GM19043 (cell line): ENCODE data around the gene OR2T10.
"Not testable (repeated sequence)": the region's sequence is repeated elsewhere in the genome, so short reads cannot be mapped to it uniquely, and the experiment has no call there.

ENCODE experiments used
- ATAC-seq: cut with Tn5 transposase; IDR thresholded peaks from one replicate; pipeline ENCODE4 v1.9.1; 2021; ENCODE audit warnings: low read depth; ENCODE audit not compliant: unreplicated experiment

OR2T10 gene

DNA sequence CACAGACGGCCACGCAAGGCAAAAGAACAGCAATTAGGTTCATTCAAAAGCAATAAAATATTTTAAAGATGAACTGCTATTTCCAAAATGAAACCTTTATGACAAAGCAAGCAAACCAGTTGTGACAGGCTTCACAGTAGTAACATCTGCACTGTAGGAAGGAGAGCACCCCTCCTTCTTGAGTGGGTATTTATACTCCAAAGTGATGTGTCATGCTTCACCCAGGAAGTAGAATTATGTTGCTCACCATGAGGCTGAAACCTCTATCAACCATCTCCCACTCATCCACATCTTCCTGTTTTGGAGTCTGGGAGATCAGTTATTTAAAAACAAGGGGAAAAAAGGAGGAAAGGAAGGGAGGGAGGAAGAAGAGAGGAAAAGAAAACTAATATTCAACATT lies 885 bp downstream of the OR2T10 start:
- ATAC-seq: no peak

DNA sequence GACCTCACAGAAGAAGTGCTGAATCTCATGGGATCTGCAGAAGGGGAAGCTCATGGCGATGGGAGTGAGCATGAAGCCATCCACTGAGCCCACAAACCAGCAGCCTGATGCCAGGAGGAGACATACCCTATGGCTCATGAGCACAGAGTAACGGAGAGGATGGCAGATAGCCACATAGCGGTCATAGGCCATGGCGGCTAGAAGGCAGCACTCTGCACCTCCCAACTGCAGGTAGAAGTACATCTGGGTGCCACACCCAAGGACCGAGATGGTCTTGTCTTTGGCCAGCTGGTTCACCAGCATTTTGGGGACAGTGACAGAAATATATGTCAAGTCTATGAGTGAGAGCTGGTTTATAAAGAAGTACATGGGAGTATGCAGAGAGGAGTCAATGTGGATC lies 4.3 kb downstream of the OR2T10 start:
- ATAC-seq: no peak

DNA sequence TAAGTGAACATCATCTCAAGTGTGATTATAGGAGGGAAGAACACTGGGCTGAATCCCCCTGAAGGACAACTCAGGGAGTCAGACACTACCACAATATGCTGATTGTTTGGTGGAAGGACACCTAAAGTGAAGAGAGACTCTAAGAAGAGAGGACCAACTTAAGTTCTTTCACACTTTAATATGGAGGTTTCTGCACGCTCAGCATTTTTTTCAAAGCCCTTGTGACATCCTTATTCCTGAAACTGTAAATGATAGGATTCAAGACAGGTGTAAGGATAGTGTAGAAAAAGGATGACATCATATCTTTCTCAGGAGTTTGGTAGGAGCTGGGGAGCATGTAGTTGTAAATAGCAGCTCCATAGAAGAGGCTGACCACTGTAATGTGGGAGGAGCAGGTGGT lies 4.8 kb downstream of the OR2T10 start:
- no peak for ATAC-seq

DNA sequence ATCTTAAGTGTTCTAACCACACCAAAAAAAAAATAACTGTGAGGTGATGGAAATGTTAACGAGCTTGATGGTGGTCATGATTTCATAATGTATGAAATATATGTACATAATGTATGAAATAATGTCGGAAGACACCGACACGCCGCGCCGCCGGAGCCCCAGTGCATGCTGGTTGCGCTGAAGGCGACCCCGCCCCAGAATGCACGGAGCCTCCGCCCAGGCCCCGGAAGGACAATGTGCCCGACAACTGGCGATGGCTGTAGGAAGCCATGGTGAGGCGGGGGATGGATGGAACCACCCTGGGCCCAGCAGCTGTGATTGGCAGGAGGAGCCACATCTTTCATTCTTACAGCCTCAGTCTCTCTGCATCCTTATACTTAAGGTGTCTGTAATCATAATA lies 7.4 kb downstream of the OR2T10 start:
- ATAC-seq: no peak

DNA sequence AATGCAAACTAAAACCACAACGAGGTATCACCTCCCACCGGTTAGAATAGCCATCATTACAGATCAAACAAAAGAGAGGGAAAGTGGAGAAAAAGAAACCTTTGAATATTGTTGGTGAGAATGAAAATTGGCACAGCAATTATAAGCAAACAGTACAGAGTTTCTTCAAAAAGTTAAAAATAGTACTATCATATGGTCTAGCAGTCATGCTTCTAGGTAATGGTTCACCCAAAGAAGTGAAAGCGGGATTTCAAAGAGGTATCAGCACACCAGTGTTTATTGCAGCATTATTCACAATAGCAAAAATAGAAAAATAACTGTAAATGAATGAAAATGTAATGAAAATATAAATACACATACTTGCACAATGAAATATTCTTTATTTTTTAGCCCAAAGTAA lies 8.2 kb downstream of the OR2T10 start:
- no peak for ATAC-seq

DNA sequence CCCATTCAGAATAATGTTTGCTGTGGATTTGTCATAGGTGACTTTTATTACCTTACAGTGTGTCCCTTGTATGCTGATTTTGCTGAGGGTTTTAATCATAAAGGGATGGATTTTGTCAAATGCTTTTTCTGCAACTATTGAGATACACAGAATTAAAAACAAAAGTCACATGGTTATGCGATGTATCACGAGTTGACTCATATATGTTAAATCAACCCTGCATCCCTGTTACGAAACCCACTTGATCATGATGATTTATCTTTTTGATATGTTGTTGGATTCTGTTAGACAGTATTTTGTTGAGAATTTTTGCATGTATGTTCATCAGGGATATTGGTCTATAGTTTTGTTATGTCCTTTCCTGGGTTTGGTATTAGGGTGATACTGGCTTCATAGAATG lies 12.2 kb downstream of the OR2T10 start:
- ATAC-seq: no peak

DNA sequence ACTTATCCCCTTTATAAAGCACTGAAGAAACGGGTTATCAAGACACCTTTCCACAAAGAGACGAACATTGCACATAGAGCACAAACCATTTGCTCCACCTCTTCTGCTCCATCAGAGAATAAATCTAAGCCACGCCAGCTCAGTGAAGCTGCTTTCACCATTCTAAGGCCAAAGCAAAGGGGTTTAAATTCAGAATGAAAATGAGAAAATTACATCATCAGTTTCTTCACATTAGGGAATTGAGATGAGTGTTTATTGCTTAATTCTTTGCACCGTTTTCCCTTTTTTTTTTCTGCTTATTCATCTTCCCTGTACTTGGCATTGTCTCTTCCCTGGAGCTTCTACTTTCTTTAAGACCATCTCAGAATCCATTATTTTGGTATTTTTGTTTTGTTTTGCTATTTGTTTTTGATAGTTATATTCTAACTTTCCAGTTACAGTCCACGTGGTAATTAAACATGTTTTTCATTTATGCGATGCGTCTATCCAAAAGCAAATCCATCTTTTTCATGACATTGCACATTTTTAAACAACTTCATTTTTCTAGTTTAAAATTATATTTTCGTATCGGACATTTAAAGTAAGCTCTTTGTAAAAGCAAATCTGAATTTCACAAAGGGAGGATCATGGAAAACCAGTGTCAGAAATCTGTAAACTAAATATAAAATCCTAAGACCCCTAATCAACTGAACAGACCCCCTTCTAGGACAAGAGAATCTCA lies 21.1 kb downstream of the OR2T10 start:
- no peak for ATAC-seq

DNA sequence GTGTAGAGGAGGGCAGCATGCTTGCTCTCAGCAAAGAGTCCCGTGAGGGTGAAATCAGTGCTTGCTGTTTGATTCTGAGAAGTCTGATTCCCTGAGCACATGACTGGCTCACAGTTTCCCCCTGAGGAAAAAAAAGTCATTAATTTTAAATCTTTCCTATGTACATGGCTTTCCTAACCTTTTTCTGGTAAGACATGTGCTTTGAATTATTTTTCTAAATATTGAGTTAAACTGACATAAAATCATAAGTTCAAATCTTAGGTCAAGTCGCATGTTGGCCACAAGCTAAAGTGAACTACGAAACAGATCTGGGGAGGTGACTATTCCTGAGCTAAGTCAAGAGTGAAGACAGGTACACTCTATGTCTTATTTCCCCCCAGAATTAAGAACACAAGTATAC lies 22.8 kb downstream of the OR2T10 start, which contains the start of gene OR2T34:
Gene OR2T34 (minus strand): TSS at position 101 of the 400 bp plus-strand sequence. CDS start 0 bp downstream, at position 101.
- ATAC-seq: not testable (repeated sequence)

DNA sequence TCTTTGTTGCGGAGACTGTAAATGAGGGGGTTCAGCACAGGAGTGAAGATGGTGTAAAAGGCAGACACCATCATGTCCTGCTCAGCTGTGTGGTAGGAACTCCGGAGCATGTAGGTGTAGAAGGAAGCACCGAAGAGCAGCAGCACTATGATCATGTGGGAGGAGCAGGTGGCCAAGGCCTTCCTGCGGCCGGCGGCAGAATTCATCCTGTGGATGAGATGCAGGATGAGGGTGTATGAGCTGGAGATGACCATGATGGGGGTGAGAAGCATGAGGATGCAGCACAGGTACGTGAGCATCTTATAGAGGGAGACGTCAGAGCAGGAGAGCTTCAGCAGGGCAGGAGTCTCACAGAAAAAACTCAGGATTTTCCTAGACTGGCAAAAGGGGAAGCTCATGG lies 23.6 kb downstream of the OR2T10 start:
- not testable (repeated sequence) for ATAC-seq

DNA sequence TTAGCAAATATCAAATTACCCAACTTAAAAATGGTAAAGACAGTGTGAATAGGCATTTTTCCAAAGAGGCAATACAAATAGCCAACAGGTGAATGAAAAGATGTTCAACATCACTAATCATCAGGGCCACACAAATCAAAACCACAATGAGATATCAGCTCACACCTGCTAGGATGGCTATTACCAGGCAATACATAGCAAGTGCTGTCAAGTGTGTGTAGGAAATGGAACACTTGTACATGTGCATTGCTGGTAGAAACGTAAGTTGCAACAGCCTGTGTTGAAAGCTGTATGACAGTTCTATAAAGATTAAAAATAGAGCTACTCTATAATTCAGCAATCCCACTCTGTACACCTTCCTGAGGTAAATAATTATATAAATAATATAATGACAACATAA lies 25.5 kb downstream of the OR2T10 start:
- peak; percentile 69 for ATAC-seq

DNA sequence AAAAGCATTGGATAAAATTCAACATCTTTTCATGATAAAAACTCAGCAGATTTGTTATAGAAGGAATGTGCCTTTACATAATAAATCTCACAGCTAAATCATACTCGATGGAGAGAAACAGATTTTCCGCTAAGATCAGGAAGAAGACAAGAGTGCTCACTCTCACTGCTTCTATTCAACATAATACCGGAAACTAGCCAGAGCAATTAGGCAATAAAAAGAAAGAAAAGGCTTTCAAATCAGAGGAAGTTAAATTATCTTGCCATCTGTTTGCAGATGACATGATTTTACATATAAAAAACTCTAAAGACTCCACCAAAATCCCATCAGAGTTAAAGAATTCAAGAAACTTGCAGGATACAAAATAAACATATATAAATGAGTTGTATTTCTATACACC lies 26.7 kb downstream of the OR2T10 start:
- not testable (repeated sequence) for ATAC-seq

DNA sequence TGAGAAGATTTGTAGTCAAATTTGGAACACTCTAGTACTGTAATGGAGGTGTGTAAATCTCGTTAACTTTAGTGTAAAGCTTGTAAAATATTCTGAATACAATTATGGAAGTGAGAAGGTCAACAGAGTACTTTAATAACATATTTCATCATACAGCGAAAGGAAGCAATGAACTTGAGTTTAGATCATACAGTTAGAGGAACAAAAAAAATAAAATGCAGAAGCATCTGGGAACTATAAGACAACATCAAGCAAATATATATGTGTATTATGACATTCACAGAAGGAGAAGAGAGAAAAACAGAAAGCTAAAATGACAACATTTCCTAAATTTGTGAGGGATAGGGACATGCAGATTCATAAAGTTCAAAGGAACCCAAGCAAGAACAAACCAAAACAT lies 28.5 kb downstream of the OR2T10 start:
- not testable (repeated sequence) for ATAC-seq

DNA sequence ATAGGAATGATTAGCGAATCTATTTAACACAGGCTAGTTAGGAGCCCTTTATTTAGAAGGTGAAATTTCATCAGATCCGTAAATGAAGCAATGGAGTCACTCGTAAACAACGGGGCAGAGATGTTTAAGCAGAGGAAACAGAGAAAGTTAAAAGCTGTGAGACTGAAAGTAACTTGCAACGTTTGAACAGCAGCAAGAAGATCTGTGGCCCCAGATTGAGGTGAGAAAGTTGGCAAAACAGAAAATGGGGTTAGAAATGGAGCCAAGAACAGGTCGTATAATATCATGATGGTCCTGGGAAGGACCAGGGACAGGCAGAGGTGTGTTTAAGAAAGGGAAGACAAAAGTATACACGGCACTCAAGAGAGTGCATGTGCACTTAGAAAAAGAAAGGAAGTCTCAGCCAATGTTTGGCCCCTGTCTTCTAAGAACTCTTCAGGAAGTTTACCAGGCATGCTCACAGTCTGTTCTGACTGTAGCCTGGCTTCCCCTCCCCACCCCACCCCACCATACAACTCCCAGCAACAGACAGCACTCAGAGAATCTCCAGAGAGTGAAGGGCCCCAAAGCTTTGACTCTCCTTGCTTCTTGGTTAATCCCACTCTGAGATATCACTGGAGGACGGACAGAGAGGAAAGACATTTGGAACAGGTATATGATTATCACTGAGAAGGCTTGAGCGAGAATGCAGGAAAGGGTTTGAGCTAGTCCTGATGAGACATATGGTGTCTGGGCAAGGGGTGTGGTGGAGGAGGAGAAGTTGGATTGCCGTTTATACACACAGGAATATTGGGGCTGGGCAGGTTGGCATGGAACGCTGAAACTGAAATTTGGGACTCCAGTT lies 31.7 kb downstream of the OR2T10 start:
- ATAC-seq: peak; percentile 59

DNA sequence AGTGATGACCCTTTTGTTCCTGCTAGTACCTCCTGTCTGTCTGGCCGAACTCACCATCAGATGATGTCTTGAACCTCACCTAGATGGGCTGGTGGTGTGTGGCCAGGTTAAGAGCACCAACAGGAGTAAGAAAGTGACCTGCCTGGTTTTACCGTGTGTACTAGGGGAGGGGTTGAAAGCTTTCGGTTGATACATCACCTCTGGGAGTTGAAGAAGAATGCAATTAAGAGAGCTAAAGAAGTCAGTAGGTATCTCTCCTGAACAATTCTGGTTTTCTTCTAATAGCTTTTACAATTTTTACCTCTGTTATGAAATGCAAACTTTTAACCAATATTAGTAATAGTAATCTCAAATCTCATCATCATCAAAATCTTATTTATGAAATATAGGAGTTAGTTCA lies 34.8 kb downstream of the OR2T10 start, which contains the start of gene OR2T29:
Gene OR2T29 (minus strand): TSS at position 101 of the 400 bp plus-strand sequence. CDS start 3,281 bp downstream, outside the sequence.
- ATAC-seq: not testable (repeated sequence)

DNA sequence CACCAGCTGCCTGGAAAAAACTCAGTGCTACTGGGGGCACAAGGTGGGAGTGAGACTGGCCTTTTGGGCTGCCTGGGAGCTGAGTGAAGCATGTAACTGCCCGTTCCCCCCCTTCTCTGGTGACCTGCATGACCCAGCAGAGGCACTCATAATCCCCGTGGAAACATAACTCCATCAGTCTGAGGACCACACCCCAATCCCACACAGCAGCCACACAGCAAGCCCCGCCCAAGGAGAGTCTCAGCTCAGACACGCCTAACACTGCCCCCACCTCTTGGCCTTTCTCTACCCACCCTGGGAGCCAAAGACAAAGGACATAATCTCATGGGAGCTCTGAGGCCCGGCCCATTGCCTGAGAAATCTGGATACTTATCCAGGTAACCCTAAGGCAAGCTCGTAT lies 46.5 kb downstream of the OR2T10 start:
- ATAC-seq: not testable (repeated sequence)

DNA sequence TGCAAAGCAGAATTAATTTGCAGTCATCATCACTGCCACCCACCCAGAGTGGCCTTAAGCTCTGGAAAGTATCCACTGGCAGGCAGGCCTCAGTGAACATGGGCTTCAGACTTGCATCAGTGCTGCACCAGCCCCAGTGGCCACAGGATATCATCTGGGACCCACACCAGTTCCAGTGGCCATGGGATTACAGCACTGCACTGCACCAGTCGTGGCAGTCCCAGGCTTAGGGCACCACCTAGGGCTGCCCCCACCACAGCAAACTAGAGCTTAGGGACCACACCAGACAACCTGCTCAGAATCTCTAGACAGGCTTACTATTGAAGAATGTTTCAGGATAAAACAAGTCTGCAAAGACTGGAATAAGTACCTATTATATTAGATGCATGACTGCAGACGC lies 50.1 kb downstream of the OR2T10 start:
- not testable (repeated sequence) for ATAC-seq
